ENCODE measurements around the gene CAPN10.

GRCh38 chr2:240585101-240585500 is 1.4 kb upstream of the CAPN10 start:
- no peak for TF ChIP-seq POLR2AphosphoS5 (IDR thresholded peaks at IDR 0.05)
- TF ChIP-seq, protein P1, sequence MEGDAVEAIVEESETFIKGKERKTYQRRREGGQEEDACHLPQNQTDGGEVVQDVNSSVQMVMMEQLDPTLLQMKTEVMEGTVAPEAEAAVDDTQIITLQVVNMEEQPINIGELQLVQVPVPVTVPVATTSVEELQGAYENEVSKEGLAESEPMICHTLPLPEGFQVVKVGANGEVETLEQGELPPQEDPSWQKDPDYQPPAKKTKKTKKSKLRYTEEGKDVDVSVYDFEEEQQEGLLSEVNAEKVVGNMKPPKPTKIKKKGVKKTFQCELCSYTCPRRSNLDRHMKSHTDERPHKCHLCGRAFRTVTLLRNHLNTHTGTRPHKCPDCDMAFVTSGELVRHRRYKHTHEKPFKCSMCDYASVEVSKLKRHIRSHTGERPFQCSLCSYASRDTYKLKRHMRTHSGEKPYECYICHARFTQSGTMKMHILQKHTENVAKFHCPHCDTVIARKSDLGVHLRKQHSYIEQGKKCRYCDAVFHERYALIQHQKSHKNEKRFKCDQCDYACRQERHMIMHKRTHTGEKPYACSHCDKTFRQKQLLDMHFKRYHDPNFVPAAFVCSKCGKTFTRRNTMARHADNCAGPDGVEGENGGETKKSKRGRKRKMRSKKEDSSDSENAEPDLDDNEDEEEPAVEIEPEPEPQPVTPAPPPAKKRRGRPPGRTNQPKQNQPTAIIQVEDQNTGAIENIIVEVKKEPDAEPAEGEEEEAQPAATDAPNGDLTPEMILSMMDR (IDR thresholded peaks at IDR 0.05), result no peak
- no peak for TF ChIP-seq POLR2A (IDR thresholded peaks at IDR 0.05)

Data from breast epithelium (tissue), 3 donors.